Measurements from ENCODE around the gene CFLAR.
A peak's percentile ranks its signal among the peaks of the same experiment; 100 is the strongest.
"Not testable (repeated sequence)": the region's sequence is repeated elsewhere in the genome, so short reads cannot be mapped to it uniquely, and the experiment has no call there.

CFLAR gene

GRCh38 chr2:201109186-201109585 is 6.8 kb upstream of the CFLAR start:
- DNase-seq (ENCODE audit: low read depth in 2 of 2), result no peak
- no peak for TF ChIP-seq CTCF (IDR thresholded peaks at IDR 0.05; ENCODE audit: low read depth, low read length)
- H3K4me3 ChIP-seq (replicated peaks in 1 of 2; ENCODE audit: low read depth in 2 of 2, low read length in 2 of 2), result no peak overlapping the region

- DNase-seq (ENCODE audit: low read depth in 2 of 2), result no peak
- H3K4me3 ChIP-seq (replicated peaks in 1 of 2; ENCODE audit: low read depth in 2 of 2, low read length in 2 of 2), result no peak overlapping the region
- TF ChIP-seq CTCF (IDR thresholded peaks at IDR 0.05; ENCODE audit: low read depth, low read length), result no peak
Measured at GRCh38 chr2:201110615-201111014, 5.3 kb upstream of the CFLAR start.

GRCh38 chr2:201111096-201111495 is 4.9 kb upstream of the CFLAR start:
- DNase-seq (ENCODE audit: low read depth in 2 of 2), result no peak
- no peak for TF ChIP-seq CTCF (IDR thresholded peaks at IDR 0.05; ENCODE audit: low read depth, low read length)
- no peak overlapping the region for H3K4me3 ChIP-seq (replicated peaks in 1 of 2; ENCODE audit: low read depth in 2 of 2, low read length in 2 of 2)

- TF ChIP-seq CTCF (IDR thresholded peaks at IDR 0.05; ENCODE audit: low read depth, low read length), result no peak
- no peak overlapping the region for H3K4me3 ChIP-seq (replicated peaks in 1 of 2; ENCODE audit: low read depth in 2 of 2, low read length in 2 of 2)
- DNase-seq (ENCODE audit: low read depth in 2 of 2), result no peak
Measured at GRCh38 chr2:201114350-201114749, 1.6 kb upstream of the CFLAR start.

- peak; percentile 30 to 40 for DNase-seq (ENCODE audit: low read depth in 2 of 2)
- H3K4me3 ChIP-seq (replicated peaks in 1 of 2; ENCODE audit: low read depth in 2 of 2, low read length in 2 of 2), result peak overlapping the region in 1 of 2 donors; percentile 22
- TF ChIP-seq CTCF (IDR thresholded peaks at IDR 0.05; ENCODE audit: low read depth, low read length), result no peak
Measured at GRCh38 chr2:201114846-201115245, 1.1 kb upstream of the CFLAR start.

GRCh38 chr2:201116959-201117734 is 1.2 kb downstream of the CFLAR start:
- DNase-seq (ENCODE audit: low read depth in 2 of 2), result peak; percentile 92 to 94
- peak overlapping the region; percentile 76 to 79 for H3K4me3 ChIP-seq (replicated peaks in 1 of 2; ENCODE audit: low read depth in 2 of 2, low read length in 2 of 2)
- peak; percentile 50 for TF ChIP-seq CTCF (IDR thresholded peaks at IDR 0.05; ENCODE audit: low read depth, low read length)

GRCh38 chr2:201117735-201118094 is 1.8 kb downstream of the CFLAR start:
- DNase-seq (ENCODE audit: low read depth in 2 of 2), result not testable (repeated sequence)
- H3K4me3 ChIP-seq (replicated peaks in 1 of 2; ENCODE audit: low read depth in 2 of 2, low read length in 2 of 2), result peak overlapping the region; percentile 76 to 79
